ENCODE measurements around the gene IL7R. TPM values are rescaled to one million over a fixed set of nuclear protein-coding genes. Genes with fewer than 3 reads are reported as not detected.
"Not testable (repeated sequence)": the region's sequence is repeated elsewhere in the genome, so short reads cannot be mapped to it uniquely, and the experiment has no call there.

IL7R gene
- total RNA-seq, 1 donor from 2014 or later = 0.54 TPM

DNA sequence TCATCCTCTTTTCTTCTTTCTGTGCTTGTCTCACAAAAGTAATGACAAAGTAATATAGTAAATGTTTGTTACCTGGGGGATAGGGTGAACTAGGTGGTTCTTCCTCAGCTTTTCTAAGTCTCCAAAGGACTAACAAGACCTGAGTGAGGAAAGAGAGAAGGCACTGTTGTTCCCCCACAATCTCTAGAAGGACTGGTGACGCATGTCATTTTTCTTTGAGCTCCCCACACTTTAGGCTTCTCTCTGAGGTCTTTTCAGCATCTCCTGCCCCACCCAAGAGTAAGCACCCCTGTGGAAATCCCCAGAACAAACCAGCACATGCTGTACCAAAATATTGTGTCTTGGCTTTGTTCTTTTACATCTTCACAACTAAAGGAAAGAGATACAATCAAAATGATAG is 2.4 kb upstream of the IL7R start:
- Mint-ChIP-seq H3K4me3 (ENCODE audit: unreplicated experiment) (no peak overlapping the region), H3K4me1 (ENCODE audit: unreplicated experiment) (peaks cover 12% of the 10 kb centered on the region), H3K27me3 (ENCODE audit: unreplicated experiment) (peaks cover 1% of the 10 kb centered on the region), H3K36me3 (ENCODE audit: low read depth, unreplicated experiment) (no peaks in the 10 kb centered on the region), H3K9me3 (ENCODE audit: unreplicated experiment) (no peaks in the 10 kb centered on the region), H3K27ac (ENCODE audit: unreplicated experiment) (no peak overlapping the region)
- no peak for DNase-seq (ENCODE audit: low spot score)
- TF ChIP-seq CTCF (IDR thresholded peaks at IDR 0.05; ENCODE audit: unreplicated experiment) = no peak

- H3K4me1 Mint-ChIP-seq (ENCODE audit: unreplicated experiment) = peaks cover 15% of the 10 kb centered on the region
- peaks cover 1% of the 10 kb centered on the region for H3K27me3 Mint-ChIP-seq (ENCODE audit: unreplicated experiment)
- H3K4me3 Mint-ChIP-seq (ENCODE audit: unreplicated experiment) = no peak overlapping the region
- H3K27ac Mint-ChIP-seq (ENCODE audit: unreplicated experiment) = no peak overlapping the region
- H3K9me3 Mint-ChIP-seq (ENCODE audit: unreplicated experiment) = no peaks in the 10 kb centered on the region
- DNase-seq (ENCODE audit: low spot score) = no peak
- TF ChIP-seq CTCF (IDR thresholded peaks at IDR 0.05; ENCODE audit: unreplicated experiment) = no peak
- no peaks in the 10 kb centered on the region for H3K36me3 Mint-ChIP-seq (ENCODE audit: low read depth, unreplicated experiment)
Measured at GRCh38 chr5:35855187-35855586, 1.5 kb upstream of the IL7R start.

- not testable (repeated sequence) for H3K9me3 Mint-ChIP-seq (ENCODE audit: unreplicated experiment); H3K4me3 Mint-ChIP-seq (ENCODE audit: unreplicated experiment); DNase-seq (ENCODE audit: low spot score); H3K36me3 Mint-ChIP-seq (ENCODE audit: low read depth, unreplicated experiment); H3K27me3 Mint-ChIP-seq (ENCODE audit: unreplicated experiment); H3K27ac Mint-ChIP-seq (ENCODE audit: unreplicated experiment)
- peaks cover 15% of the 10 kb centered on the region for H3K4me1 Mint-ChIP-seq (ENCODE audit: unreplicated experiment)
Measured at GRCh38 chr5:35856186-35856764, 416 bp upstream of the IL7R start.

DNA sequence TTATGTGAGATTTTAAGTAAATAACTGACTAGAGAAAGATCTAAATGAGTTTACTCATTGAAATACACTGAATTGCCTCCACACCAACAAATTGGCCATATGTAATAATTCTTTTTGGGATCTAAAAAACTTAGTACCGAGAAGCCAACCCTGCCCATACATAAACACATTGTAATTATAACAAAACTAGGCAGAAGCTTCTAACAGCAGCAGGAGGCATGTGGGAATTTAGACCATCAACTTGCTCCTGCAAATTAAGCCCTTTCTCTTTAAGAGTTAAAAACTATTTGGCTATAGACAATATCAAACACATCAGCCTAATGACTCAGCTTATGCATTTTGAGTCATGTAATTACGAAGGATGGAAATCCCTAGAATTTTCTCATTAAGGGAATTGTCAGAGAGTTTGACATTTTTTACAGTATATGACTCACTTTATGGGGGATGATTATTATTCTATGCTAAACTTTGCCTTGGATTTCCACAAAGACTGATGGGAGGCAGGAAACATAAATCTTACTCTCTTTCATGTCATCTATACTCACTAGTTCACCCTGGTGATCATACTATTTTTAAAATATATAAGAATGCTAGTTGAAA is 1.0 kb downstream of the IL7R start:
- H3K27ac Mint-ChIP-seq (ENCODE audit: unreplicated experiment) = no peak overlapping the region
- no peak for TF ChIP-seq CTCF (IDR thresholded peaks at IDR 0.05; ENCODE audit: unreplicated experiment)
- no peaks in the 10 kb centered on the region for H3K36me3 Mint-ChIP-seq (ENCODE audit: low read depth, unreplicated experiment)
- H3K9me3 Mint-ChIP-seq (ENCODE audit: unreplicated experiment) = no peaks in the 10 kb centered on the region
- DNase-seq (ENCODE audit: low spot score) = no peak
- peaks cover 1% of the 10 kb centered on the region for H3K27me3 Mint-ChIP-seq (ENCODE audit: unreplicated experiment)
- H3K4me3 Mint-ChIP-seq (ENCODE audit: unreplicated experiment) = no peak overlapping the region
- peaks cover 15% of the 10 kb centered on the region for H3K4me1 Mint-ChIP-seq (ENCODE audit: unreplicated experiment)

- H3K4me1 Mint-ChIP-seq (ENCODE audit: unreplicated experiment) = peaks cover 15% of the 10 kb centered on the region
- H3K36me3 Mint-ChIP-seq (ENCODE audit: low read depth, unreplicated experiment) = no peaks in the 10 kb centered on the region
- no peak for TF ChIP-seq CTCF (IDR thresholded peaks at IDR 0.05; ENCODE audit: unreplicated experiment)
- H3K4me3 Mint-ChIP-seq (ENCODE audit: unreplicated experiment) = no peak overlapping the region
- no peak overlapping the region for H3K27ac Mint-ChIP-seq (ENCODE audit: unreplicated experiment)
- H3K9me3 Mint-ChIP-seq (ENCODE audit: unreplicated experiment) = no peaks in the 10 kb centered on the region
- DNase-seq (ENCODE audit: low spot score) = no peak
- peaks cover 1% of the 10 kb centered on the region for H3K27me3 Mint-ChIP-seq (ENCODE audit: unreplicated experiment)
Measured at GRCh38 chr5:35859101-35859661, 2.5 kb downstream of the IL7R start.

Data from endothelial cell (in vitro differentiated cells).